ENCODE results near the gene CBX2.

The CBX2 gene

DNA sequence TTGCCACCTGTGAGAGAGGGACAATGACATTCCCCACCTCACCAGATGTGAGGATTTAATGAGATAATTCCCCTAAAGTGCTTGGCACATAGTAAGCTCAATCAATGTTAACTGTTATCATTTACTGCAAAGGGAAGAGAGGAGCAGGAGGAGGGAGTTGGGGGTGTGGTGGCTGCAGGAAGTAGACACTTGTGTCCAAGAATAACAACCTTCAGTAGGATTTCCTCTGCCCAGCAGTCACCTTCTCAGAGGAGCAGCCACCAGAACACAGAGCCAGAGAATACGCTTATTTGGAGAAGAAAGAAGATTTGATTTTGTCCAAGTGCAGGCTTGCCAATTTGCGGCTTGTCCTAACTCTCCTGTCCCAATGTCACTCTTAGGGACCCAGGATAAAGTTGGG, 51.1 kb downstream of the CBX2 start:
- Mint-ChIP-seq H3K27ac (no peak overlapping the region), H3K4me3 (no peak overlapping the region), H3K9me3 (no peaks in the 10 kb centered on the region), H3K36me3 (peaks cover 9% of the 10 kb centered on the region), H3K4me1 (peaks cover 21% of the 10 kb centered on the region)
- ATAC-seq, result no peak
- no peak for DNase-seq (ENCODE audit: low spot score in 2 of 2)

DNA sequence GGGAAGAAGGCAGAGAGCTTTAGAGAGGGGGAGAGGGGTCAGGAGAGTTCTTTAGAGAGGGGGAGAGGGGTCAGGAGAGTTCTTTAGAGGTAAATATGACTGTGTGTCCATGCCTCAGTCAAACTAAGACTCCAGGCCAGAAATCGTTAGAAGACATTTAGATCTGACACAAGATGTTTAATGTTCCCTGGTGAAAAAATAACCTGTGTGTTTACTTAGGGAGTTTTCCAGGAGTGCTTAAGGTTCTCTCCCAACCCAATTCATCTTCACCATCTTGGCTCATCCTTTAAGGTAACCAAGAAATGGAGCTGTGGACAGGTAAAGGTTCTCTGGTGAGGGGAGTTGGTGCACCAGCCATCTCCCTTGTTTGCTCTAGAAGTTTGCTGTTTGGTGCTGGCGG, 51.5 kb downstream of the CBX2 start:
- peaks cover 13% of the 10 kb centered on the region for H3K36me3 Mint-ChIP-seq
- no peak for ATAC-seq
- H3K4me3 Mint-ChIP-seq, result no peak overlapping the region
- DNase-seq (ENCODE audit: low spot score in 2 of 2), result no peak
- H3K9me3 Mint-ChIP-seq, result no peaks in the 10 kb centered on the region
- peaks cover 20% of the 10 kb centered on the region for H3K4me1 Mint-ChIP-seq
- no peak overlapping the region for H3K27ac Mint-ChIP-seq

DNA sequence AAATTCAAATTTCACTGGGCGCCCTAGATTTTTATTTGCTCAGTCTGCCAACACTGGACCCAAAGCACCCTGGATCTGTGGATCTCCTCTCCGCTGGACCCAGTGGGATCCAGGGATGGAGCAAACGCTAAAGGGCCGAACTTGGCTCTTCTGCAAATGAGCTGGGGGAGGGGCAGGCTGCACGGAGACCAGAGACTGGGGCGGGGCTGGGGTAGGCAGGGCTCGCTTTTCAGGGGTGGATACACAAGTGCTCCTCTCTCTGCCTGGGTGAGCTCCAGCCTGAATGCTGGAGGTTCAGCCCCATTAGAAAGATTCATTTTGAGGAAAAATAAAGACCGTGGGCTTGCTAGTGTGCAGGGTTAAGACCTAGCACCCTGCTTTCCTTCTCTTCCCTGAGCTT, 52.4 kb downstream of the CBX2 start:
- ATAC-seq (no peak), DNase-seq (ENCODE audit: low spot score in 2 of 2) (no peak)
- peaks cover 25% of the 10 kb centered on the region for H3K4me1 Mint-ChIP-seq
- H3K27ac Mint-ChIP-seq, result no peak overlapping the region
- no peaks in the 10 kb centered on the region for H3K9me3 Mint-ChIP-seq
- no peak overlapping the region for H3K4me3 Mint-ChIP-seq
- peaks cover 21% of the 10 kb centered on the region for H3K36me3 Mint-ChIP-seq

DNA sequence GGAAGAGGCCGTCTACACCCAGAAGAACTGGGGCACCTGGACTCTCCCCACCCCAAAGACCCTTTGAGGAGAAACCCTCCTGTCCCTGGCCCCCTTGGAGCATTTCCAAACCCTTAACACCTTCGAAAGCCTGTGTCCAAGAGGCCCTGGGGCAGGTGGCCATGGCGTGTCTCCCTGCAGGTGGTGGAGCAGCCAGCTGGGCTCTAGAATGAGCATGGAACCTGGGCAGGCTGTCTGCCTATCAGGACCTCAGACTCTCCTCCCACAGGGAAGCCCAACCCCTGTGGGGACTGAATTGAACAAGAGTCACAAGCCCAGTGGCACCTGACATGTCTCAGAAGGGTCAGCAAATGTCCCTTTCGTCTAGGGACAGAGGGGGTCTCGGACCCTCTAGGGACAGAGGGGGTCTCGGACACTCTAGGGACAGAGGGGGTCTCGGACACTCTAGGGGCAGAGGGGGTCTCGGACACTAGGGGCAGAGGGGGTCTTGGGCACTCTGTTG, 52.9 kb downstream of the CBX2 start:
- ATAC-seq (peak; percentile 18), DNase-seq (ENCODE audit: low spot score in 2 of 2) (no peak)
- Mint-ChIP-seq H3K9me3 (no peaks in the 10 kb centered on the region), H3K4me3 (no peak overlapping the region), H3K4me1 (peaks cover 25% of the 10 kb centered on the region), H3K27ac (no peak overlapping the region), H3K36me3 (peaks cover 26% of the 10 kb centered on the region)

GRCh38 chr17:79831265-79832217, 53.6 kb downstream of the CBX2 start:
- H3K36me3 Mint-ChIP-seq, result peaks cover 29% of the 10 kb centered on the region
- ATAC-seq, result peak; percentile 6
- H3K4me1 Mint-ChIP-seq, result peaks cover 22% of the 10 kb centered on the region
- H3K9me3 Mint-ChIP-seq, result no peaks in the 10 kb centered on the region
- no peak for DNase-seq (ENCODE audit: low spot score in 2 of 2)
- no peak overlapping the region for H3K4me3 Mint-ChIP-seq
- no peak overlapping the region for H3K27ac Mint-ChIP-seq

DNA sequence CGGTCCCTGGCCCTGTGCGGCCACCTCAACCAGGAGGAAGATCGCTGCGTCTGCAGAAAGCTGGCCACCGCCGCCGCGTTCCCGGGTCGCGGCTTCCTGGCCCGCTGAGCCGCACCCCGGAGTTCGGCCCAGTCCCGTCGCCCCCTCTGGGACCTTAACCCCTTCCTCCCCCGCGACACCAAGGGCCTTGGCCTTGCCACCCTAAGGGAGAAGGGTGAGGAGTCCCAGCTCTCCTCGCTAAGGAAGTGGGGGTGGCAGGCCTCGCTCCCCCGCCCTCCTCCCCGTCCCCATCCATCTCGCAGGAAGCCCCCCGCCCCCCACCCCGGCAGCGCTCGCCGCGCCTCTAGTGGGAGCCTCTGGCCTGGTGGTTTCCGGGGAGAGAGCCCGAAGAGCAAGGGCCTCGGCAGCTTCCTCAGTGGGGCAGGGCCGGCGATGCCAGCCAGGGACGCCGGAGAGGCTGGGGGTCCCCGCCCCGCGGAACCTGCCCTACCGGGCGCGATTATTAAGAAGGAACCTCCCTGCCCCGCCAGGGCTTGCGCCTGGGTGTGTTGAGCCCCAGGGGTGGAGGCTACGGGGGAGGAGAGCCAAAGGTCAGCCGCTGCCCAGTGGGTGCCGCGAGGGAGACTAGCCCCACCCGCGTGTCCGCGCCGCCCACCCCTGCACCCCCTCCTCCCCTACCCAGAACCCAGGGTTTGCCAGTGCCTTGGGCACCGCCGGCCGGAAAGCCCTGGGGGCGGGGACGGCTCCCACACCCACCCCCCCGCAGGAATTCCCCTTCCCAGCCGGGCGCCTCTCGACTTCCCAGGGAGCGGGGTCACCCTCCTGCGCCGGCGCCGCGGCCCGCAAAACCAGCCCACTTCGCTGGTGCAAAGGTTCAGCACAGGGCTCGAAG, 54.5 kb downstream of the CBX2 start:
- H3K27ac Mint-ChIP-seq, result no peak overlapping the region
- ATAC-seq, result no peak
- H3K4me3 Mint-ChIP-seq, result peak overlapping the region; percentile 17

GRCh38 chr17:79833110-79833450, 55.1 kb downstream of the CBX2 start:
- H3K4me3 Mint-ChIP-seq, result peak overlapping the region; percentile 17
- H3K4me1 Mint-ChIP-seq, result peaks cover 35% of the 10 kb centered on the region
- H3K27ac Mint-ChIP-seq, result no peak overlapping the region
- peaks cover 39% of the 10 kb centered on the region for H3K36me3 Mint-ChIP-seq
- no peaks in the 10 kb centered on the region for H3K9me3 Mint-ChIP-seq
- ATAC-seq, result no peak
- DNase-seq (ENCODE audit: low spot score in 2 of 2), result no peak

More for the DNA sequence above, 54.5 kb downstream of the CBX2 start:
- no peak for DNase-seq (ENCODE audit: low spot score in 2 of 2)
- H3K9me3 Mint-ChIP-seq, result no peaks in the 10 kb centered on the region
- H3K4me1 Mint-ChIP-seq, result peaks cover 29% of the 10 kb centered on the region
- peaks cover 33% of the 10 kb centered on the region for H3K36me3 Mint-ChIP-seq

GRCh38 chr17:79833744-79834564, 56.0 kb downstream of the CBX2 start:
- Mint-ChIP-seq H3K27ac (no peak overlapping the region), H3K36me3 (peaks cover 44% of the 10 kb centered on the region), H3K9me3 (no peaks in the 10 kb centered on the region), H3K4me1 (peaks cover 39% of the 10 kb centered on the region), H3K4me3 (no peak overlapping the region)
- DNase-seq (ENCODE audit: low spot score in 2 of 2) (no peak), ATAC-seq (no peak)

DNA sequence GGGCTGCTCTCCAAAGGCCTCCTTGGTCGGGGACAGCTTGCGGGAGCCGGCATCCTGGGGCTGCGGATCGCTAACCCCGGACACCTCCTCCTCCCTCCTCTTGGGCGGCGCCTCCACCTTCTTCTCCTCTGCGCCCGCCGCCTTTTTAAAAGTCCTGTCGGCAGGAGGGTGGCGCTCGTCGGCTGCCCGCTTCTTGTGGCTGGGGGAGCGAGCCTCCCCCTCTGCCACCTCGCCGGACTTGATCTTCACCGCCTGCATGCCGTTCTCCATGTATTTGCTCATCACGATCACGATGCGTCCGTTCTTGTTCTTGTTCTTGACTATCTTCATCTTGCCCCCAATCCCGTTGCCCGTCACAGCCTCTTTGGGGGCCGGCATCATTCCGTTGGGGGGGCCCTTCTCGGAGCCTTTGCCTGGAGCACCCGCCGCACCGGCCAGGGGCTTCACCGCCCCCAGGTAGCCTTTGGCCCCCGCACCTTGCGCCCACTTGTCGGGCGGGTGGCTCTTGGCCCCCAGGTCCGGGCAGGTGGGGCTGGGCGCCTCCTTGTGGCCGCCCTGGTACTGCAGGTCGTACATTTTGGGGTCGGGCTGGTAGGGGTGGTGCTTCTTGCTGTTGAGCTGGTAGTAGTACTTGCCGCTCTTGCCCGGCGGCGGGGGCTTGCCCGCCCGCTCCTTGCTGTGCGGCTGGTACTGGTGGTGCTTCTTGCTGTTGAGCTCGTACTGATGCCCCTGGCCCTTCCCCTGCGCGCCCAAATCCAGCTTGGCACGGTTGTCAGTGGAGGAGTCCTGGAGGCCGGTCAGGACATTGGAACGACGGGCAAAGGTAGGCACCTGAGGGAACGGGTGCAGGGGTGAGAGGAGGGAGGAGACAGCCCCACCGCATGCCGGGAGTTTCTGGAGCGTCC, 56.9 kb downstream of the CBX2 start:
- peak; percentile 65 to 81 for DNase-seq (ENCODE audit: low spot score in 2 of 2)
- no peak for ATAC-seq
- Mint-ChIP-seq H3K27ac (no peak overlapping the region), H3K4me3 (no peak overlapping the region), H3K4me1 (peaks cover 39% of the 10 kb centered on the region), H3K9me3 (no peaks in the 10 kb centered on the region), H3K36me3 (peaks cover 44% of the 10 kb centered on the region)

GRCh38 chr17:79835470-79835899, 57.5 kb downstream of the CBX2 start:
- H3K4me3 Mint-ChIP-seq, result no peak overlapping the region
- ATAC-seq, result no peak
- H3K36me3 Mint-ChIP-seq, result peaks cover 44% of the 10 kb centered on the region
- no peak for DNase-seq (ENCODE audit: low spot score in 2 of 2)
- peaks cover 44% of the 10 kb centered on the region for H3K4me1 Mint-ChIP-seq
- no peaks in the 10 kb centered on the region for H3K9me3 Mint-ChIP-seq
- H3K27ac Mint-ChIP-seq, result no peak overlapping the region

GRCh38 chr17:79835953-79836509, 58.1 kb downstream of the CBX2 start:
- no peak overlapping the region for H3K27ac Mint-ChIP-seq

DNA sequence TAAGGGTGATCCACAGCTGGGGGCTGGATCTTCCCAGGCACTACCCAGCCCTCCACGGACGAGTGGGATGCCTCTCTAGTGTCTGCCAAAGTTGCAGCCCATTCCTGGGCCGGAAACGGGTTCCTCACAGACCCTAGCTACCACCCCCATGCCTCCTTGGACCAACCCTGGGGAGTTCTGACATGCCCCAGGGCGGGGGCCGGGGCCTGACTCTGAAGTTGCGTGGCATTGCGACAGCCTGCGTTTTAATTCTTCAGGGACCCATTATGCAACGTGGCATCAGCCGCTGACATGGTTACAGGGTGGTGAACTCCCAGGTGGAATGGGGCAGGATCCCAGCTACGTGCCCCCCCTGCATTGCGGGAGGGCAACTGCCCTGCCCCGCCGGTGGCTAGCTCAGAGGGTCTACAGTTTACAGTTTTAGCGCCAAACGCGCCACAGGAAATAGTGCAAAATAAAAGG, 58.6 kb downstream of the CBX2 start:
- Mint-ChIP-seq H3K36me3 (peaks cover 44% of the 10 kb centered on the region), H3K27ac (no peak overlapping the region), H3K4me3 (peak overlapping the region; percentile 88), H3K9me3 (no peaks in the 10 kb centered on the region), H3K4me1 (peaks cover 54% of the 10 kb centered on the region)
- ATAC-seq, result no peak
- DNase-seq (ENCODE audit: low spot score in 2 of 2), result no peak

More at GRCh38 chr17:79835953-79836509, 58.1 kb downstream of the CBX2 start:
- Mint-ChIP-seq H3K4me1 (peaks cover 50% of the 10 kb centered on the region), H3K9me3 (no peaks in the 10 kb centered on the region), H3K36me3 (peaks cover 44% of the 10 kb centered on the region), H3K4me3 (no peak overlapping the region)
- no peak for ATAC-seq
- no peak for DNase-seq (ENCODE audit: low spot score in 2 of 2)

DNA sequence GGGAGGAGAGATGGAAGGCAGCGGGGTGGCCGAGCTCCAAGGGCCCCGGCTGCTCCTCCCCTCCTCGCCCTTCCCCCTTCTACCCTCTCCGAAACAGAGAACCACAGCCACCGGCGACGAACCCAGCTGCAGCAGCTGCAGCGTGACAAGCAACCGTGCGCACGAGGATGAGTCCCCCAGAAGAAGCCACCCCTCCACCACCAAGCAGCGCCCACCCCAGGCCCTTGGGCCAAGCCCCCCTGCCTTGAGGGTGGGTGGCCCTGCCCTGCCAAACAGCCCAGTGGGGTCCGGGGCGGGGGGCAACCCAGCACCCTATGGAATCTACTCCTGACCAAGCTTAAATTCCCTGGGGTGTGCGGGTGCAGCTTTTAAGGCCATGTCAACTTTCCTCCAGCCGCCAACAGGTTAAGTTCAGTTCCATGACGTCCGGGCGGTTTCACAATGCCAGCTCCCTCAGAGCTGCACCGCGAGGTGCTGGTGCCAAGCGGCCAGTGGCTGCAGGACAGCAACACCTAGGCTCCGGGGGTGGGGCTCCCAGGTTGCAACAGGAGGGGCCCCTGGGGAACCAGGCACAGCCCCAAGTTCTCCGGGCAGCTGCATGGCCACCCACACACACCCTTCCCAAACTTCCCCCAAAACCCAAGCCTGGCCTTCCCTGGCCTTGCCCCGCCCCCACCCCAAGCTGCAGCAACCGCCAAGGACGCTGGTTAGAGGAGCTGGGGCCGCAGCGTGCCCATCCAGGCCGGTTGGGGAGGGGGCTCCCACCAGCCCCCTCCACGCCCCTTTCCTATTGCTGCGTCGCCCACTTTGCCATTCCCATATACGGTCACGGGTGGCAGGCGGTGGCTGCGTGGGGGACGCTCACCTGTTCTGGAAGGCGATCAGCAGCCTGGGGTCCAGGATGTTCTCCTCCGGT, 59.3 kb downstream of the CBX2 start:
- H3K27ac Mint-ChIP-seq, result peak overlapping the region; percentile 63
- H3K4me1 Mint-ChIP-seq, result peaks cover 59% of the 10 kb centered on the region
- no peak for ATAC-seq
- H3K36me3 Mint-ChIP-seq, result peaks cover 44% of the 10 kb centered on the region
- no peaks in the 10 kb centered on the region for H3K9me3 Mint-ChIP-seq
- peak overlapping the region; percentile 88 for H3K4me3 Mint-ChIP-seq
- DNase-seq (ENCODE audit: low spot score in 2 of 2), result peak in 1 of 2 donors; percentile 73

All from stimulated activated effector memory CD8-positive, alpha-beta T cell treated with anti-CD3 and anti-CD28 coated beads, Interleukin-12 subunit alpha, Interleukin-12 subunit beta, amount 100 ng/mL, for 72 hours (primary cell).